GM12878 (cell line): ENCODE measurements around the gene TSSC4. TPM values are rescaled to one million over a fixed set of nuclear protein-coding genes. Genes with fewer than 3 reads are reported as not detected.

Source experiments
- ATAC-seq: fragments of 200-7000 bp; cut with Tn5 transposase; 3 replicates; pipeline ENCODE4 v1.9.1; 2020; ENCODE audit warnings: mild to moderate bottlenecking, moderate library complexity
- BruUV-seq: library from RNA; stranded (reverse); fragments of 400-500 nt; replicated peaks from 2 replicates; lab custom pipeline; 2021; lab: Mats Ljungman, UMichigan
- CTCF ChIA-PET: fragments of 300-600 bp; sonication (Branson Sonifier 250); formaldehyde crosslinking; extraction: SDS; loops from one replicate; lab custom pipeline; 2021; ENCODE audit warnings: inconsistent platforms; lab: Yijun Ruan, JAX
- POLR2A ChIA-PET: fragments of 350-600 bp; formaldehyde crosslinking; extraction: SDS; loops from one replicate; lab custom pipeline; 2021; ENCODE audit warnings: inconsistent platforms; lab: Charles Lee
- RAD21 ChIA-PET: fragments of 300-600 bp; sonication (Branson Sonifier 250); formaldehyde crosslinking; loops from one replicate; lab custom pipeline; 2023; ENCODE audit warnings: antibody characterized with exemption; ENCODE audit not compliant: unreplicated experiment; lab: Charles Lee
- SMC1A ChIA-PET: fragments of 300-600 bp; sonication (Branson Sonifier 250); formaldehyde crosslinking; loops from one replicate; lab custom pipeline; 2023; ENCODE audit not compliant: unreplicated experiment, uncharacterized antibody; lab: Charles Lee
- DNase-seq: peaks from one replicate; pipeline ENCODE4 v3.0.0-alpha.2; 2011; ENCODE audit warnings: low read depth, low spot score
- FAIRE-seq: peaks from 3 replicates; lab custom pipeline; 2011; peaks lifted over from hg19 to GRCh38; lab: Jason Lieb, UNC
- H2AFZ ChIP-seq: 2 replicates; pipeline ENCODE4 v1.6.0; 2011; ENCODE audit warnings: low read depth, low read length, control low read depth; ENCODE audit not compliant: control insufficient read depth
- H3K27ac ChIP-seq: 2 replicates; pipeline ENCODE4 v1.5.1; 2011; ENCODE audit warnings: control low read depth; ENCODE audit not compliant: control insufficient read depth, insufficient read depth
- H3K27me3 ChIP-seq, 2 experiments: replicated peaks in 1 of 2; 2 replicates each; pipeline versions ENCODE4 v1.6.0 to v1.6.1; 2011; ENCODE audit warnings: low read length in 1 of 2; ENCODE audit not compliant: control insufficient read depth in 2 of 2, insufficient read depth in 2 of 2
- H3K36me3 ChIP-seq, 2 experiments: 2 replicates each; pipeline ENCODE4 v1.5.1; 2011; ENCODE audit warnings: low read length in 1 of 2; ENCODE audit not compliant: control insufficient read depth in 2 of 2, insufficient read depth in 2 of 2
- H3K4me1 ChIP-seq: 2 replicates; pipeline ENCODE4 v1.6.1; 2011; ENCODE audit warnings: mild to moderate bottlenecking, low read length, moderate library complexity, mixed read lengths; ENCODE audit not compliant: control insufficient read depth, insufficient read depth
- H3K4me2 ChIP-seq: 2 replicates; pipeline ENCODE4 v1.6.0; 2011; ENCODE audit warnings: control low read depth; ENCODE audit not compliant: control insufficient read depth, insufficient read depth
- H3K4me3 ChIP-seq: fragments of 200-600 bp; sonication (generic); 2 replicates; pipeline ENCODE4 v1.5.1; 2016
- H3K79me2 ChIP-seq: 2 replicates; pipeline ENCODE4 v1.6.0; 2011; ENCODE audit warnings: low read length; ENCODE audit not compliant: control insufficient read depth, insufficient read depth
- H3K9ac ChIP-seq: 2 replicates; pipeline ENCODE4 v1.8.0; 2011; ENCODE audit warnings: low read length, control low read depth, mixed read lengths; ENCODE audit not compliant: control insufficient read depth, insufficient read depth
- H3K9me3 ChIP-seq: replicated peaks from 3 replicates; pipeline ENCODE4 v1.5.1; 2011; ENCODE audit warnings: mild to moderate bottlenecking, low read length; ENCODE audit not compliant: control insufficient read depth, insufficient read depth
- H4K20me1 ChIP-seq: 2 replicates; pipeline ENCODE4 v1.6.0; 2011; ENCODE audit not compliant: control insufficient read depth, insufficient read depth
- CEBPZ ChIP-seq: fragments of 150-350 bp; IDR thresholded peaks from 2 replicates; pipeline ENCODE4 v1.6.1; 2016; ENCODE audit warnings: low read depth, low read length
- DPF2 ChIP-seq: fragments of 450-650 bp; IDR thresholded peaks from 2 replicates; pipeline ENCODE4 v1.6.1; 2017; ENCODE audit warnings: mild to moderate bottlenecking
- EP300 ChIP-seq, 2 experiments: fragments of 150-350 bp in 1 of 2; IDR thresholded peaks; 2 replicates each; pipeline ENCODE4 v1.6.1; 2011 to 2012; ENCODE audit warnings: low read depth in 2 of 2, low read length in 2 of 2, borderline replicate concordance in 1 of 2, improper control_type of control experiment in 1 of 2, inconsistent platforms in 1 of 2; ENCODE audit not compliant: control insufficient read depth in 1 of 2
- ETV6 ChIP-seq, 2 experiments: fragments of 450-650 bp in 1 of 2; IDR thresholded peaks in 1 of 2; conservative IDR thresholded peaks in 1 of 2; 2 replicates each; pipeline ENCODE4 v1.6.1; 2014; ENCODE audit warnings: antibody characterized with exemption in 1 of 2, borderline replicate concordance in 1 of 2, low read depth in 1 of 2, mild to moderate bottlenecking in 1 of 2, moderate library complexity in 1 of 2
- GABPA ChIP-seq: IDR thresholded peaks from 2 replicates; pipeline ENCODE4 v1.6.1; 2014; ENCODE audit warnings: antibody characterized with exemption, low read depth, mild to moderate bottlenecking, inconsistent platforms
- KDM1A ChIP-seq: fragments of 200-600 bp; sonication (generic); IDR thresholded peaks from 2 replicates; pipeline ENCODE4 v1.6.1; 2016; ENCODE audit warnings: borderline replicate concordance
- MAX ChIP-seq: IDR thresholded peaks from 2 replicates; pipeline ENCODE4 v1.6.1; 2012; ENCODE audit warnings: low read depth, low read length, improper control_type of control experiment
- MXI1 ChIP-seq: fragments of 150-350 bp; IDR thresholded peaks from 2 replicates; pipeline ENCODE4 v1.6.1; 2011; ENCODE audit warnings: low read depth, mild to moderate bottlenecking, inconsistent platforms, low read length, improper control_type of control experiment
- NFYA ChIP-seq: IDR thresholded peaks from 2 replicates; pipeline ENCODE4 v1.6.1; 2011; ENCODE audit warnings: low read depth, mild to moderate bottlenecking, low read length, improper control_type of control experiment, borderline replicate concordance
- NFYB ChIP-seq: IDR thresholded peaks from 2 replicates; pipeline ENCODE4 v1.6.1; 2011; ENCODE audit warnings: low read depth, mild to moderate bottlenecking, low read length, improper control_type of control experiment, moderate library complexity; ENCODE audit not compliant: insufficient read depth
- SUPT20H ChIP-seq: IDR thresholded peaks from 2 replicates; pipeline ENCODE4 v1.6.1; 2011; ENCODE audit warnings: low read depth, mild to moderate bottlenecking, low read length, moderate library complexity, borderline replicate concordance; ENCODE audit not compliant: control insufficient read depth
- SUZ12 ChIP-seq: fragments of 200-600 bp; sonication (generic); IDR thresholded peaks from one replicate; pipeline ENCODE4 v1.6.1; 2018; ENCODE audit warnings: antibody characterized with exemption, mild to moderate bottlenecking; ENCODE audit not compliant: unreplicated experiment
- TAF1 ChIP-seq: IDR thresholded peaks from 2 replicates; pipeline ENCODE4 v1.6.1; 2011; ENCODE audit warnings: mild to moderate bottlenecking, low read depth, low read length, borderline replicate concordance
- ZNF274 ChIP-seq: IDR thresholded peaks from one replicate; pipeline ENCODE4 v1.8.0; 2011; ENCODE audit not compliant: insufficient read length, insufficient read depth
- ZNF687 ChIP-seq: fragments of 450-650 bp; IDR thresholded peaks from 2 replicates; pipeline ENCODE4 v1.6.1; 2017; ENCODE audit warnings: mild to moderate bottlenecking, moderate library complexity
- WGBS: methylation state at CpG from one replicate; pipeline ENCODE4 v1.1.6; 2016; ENCODE audit warnings: low lambda C conversion rate; ENCODE audit not compliant: insufficient replicate concordance, insufficient coverage; ENCODE audit errors: missing lambda C conversion rate; 5-methylcytosine and 5-hydroxymethylcytosine counted together
- in situ Hi-C: fragments of 300-500 bp; cut with MboI; formaldehyde crosslinking; loops from 9 replicates; pipeline ENCODE4 v1.14.3; 2018; ENCODE audit warnings: mixed read lengths
- intact Hi-C: fragments of 100-400 bp; cut with micrococcal nuclease; formaldehyde crosslinking; loops from one replicate; pipeline ENCODE4 v1.14.2; 2022; ENCODE audit not compliant: unreplicated experiment
- polyA plus RNA-seq, 11 experiments: library from polyadenylated mRNA; depleted of rRNA in 4 of 11; unstranded in 6 of 11; stranded (reverse) in 5 of 11; fragments of >200 nt; fragmentation: Nextera tagmentation in 4 of 11; fragmentation: Illumina TruSeq in 1 of 11; extraction: Ambion mirVana in 4 of 11; extraction: Trizol in 1 of 11; gene quantifications; 1 replicate in 1 of 11; 2 replicates in 10 of 11; pipeline versions ENCODE4 v1.2.1 to v1.2.3, GENCODE V29; 2011 to 2016; ENCODE audit warnings: inconsistent platforms in 2 of 11, missing spikeins in 2 of 11, low read depth in 1 of 11
- total RNA-seq, 4 experiments: library from RNA; depleted of rRNA in 3 of 4; stranded (reverse); fragments of >200 nt in 3 of 4; fragmentation: Illumina TruSeq in 1 of 4; extraction: Trizol in 1 of 4; gene quantifications; 2 replicates each; pipeline versions ENCODE4 v1.2.1 to v1.2.3, GENCODE V29; 2013 to 2021

The TSSC4 gene
- total and polyA plus RNA-seq, 10 of the 15 experiments (the other 5 are each of a cell fraction or from before 2014, with no cell fraction given): 0.69 to 70.1 (median 25.7) TPM

GRCh38 chr11:2380396-2380795, 20.2 kb upstream of the TSSC4 start:
- in situ Hi-C loops: loop anchor here (5.0 to 25.0 kb wide), 2 partner anchors 528 to 1568 kb away; partner anchors contain the start of genes LSP1, PIDD1, PNPLA2 and RPLP2
- 9% methylated on average over 13 of the region's 13 CpGs for WGBS
- Histone ChIP-seq H3K79me2 (peaks cover 71% of the 10 kb centered on the region), H3K4me2 (peak overlapping the region; percentile 96), H3K4me1 (peaks cover 52% of the 10 kb centered on the region), H3K36me3 (no peaks in the 10 kb centered on the region; a peak in 1 of 4 replicates), H3K4me3 (peak overlapping the region; percentile 61), H3K9ac (peak overlapping the region; percentile 63), H3K27me3 (no peaks in the 10 kb centered on the region), H3K27ac (peak overlapping the region; percentile 75), H2AFZ (no peak overlapping the region), H4K20me1 (no peaks in the 10 kb centered on the region; the same call in none of the 2 replicates), H3K9me3 (no peaks in the 10 kb centered on the region; the same call in 2 of the 3 replicates)
- intact Hi-C loops: loop anchor here (5.0 kb wide), 1 partner anchor 528 kb away; the partner anchor contains the start of gene LSP1
- BruUV-seq: no TSS peak
- DNase-seq: no peak
- CTCF ChIA-PET: interaction anchor here (0.6 kb wide), 1 partner anchor 222 kb away, joined by 3 read pairs; no protein-coding TSS in a partner anchor
- no peak for FAIRE-seq
- POLR2A ChIA-PET: no interaction called here
- SMC1A ChIA-PET: no interaction called here
- RAD21 ChIA-PET: interaction anchor here (1.3 kb wide), 1 partner anchor 76 kb away, joined by 3 read pairs; no protein-coding TSS in a partner anchor
- no peak for ATAC-seq
- no peak for TF ChIP-seq ZNF687
- TF ChIP-seq SUZ12: no peak
- TF ChIP-seq NFYB: no peak
- no peak for TF ChIP-seq KDM1A
- no peak for TF ChIP-seq MAX
- no peak for TF ChIP-seq ZNF274
- TF ChIP-seq GABPA: no peak
- TF ChIP-seq MXI1: no peak
- TF ChIP-seq NFYA: no peak
- no peak for TF ChIP-seq ETV6 (conservative IDR thresholded peaks at IDR 0.05 in 1 of 2, IDR thresholded peaks at IDR 0.05 in 1 of 2; ENCODE audit: borderline replicate concordance in 1 of 2, low read depth in 1 of 2)
- no peak for TF ChIP-seq EP300 (IDR thresholded peaks at IDR 0.05; ENCODE audit: borderline replicate concordance in 1 of 2, control insufficient read depth in 1 of 2, low read depth in 2 of 2, low read length in 2 of 2)
- TF ChIP-seq SUPT20H: no peak
- no peak for TF ChIP-seq DPF2
- TF ChIP-seq CEBPZ: no peak
- TF ChIP-seq TAF1: no peak
